ENCODE measurements around the gene PFKFB4.
"Not testable (repeated sequence)": the region's sequence is repeated elsewhere in the genome, so short reads cannot be mapped to it uniquely, and the experiment has no call there.

PFKFB4 gene

GRCh38 chr3:48502728-48503168, 53.9 kb downstream of the PFKFB4 start:
- in situ Hi-C loops (cut with MboI; ENCODE audit: low sequenced_read_pairs), result no loop called here

- in situ Hi-C loops (cut with MboI; ENCODE audit: low sequenced_read_pairs), result no loop called here
These were observed 54.5 kb downstream of the PFKFB4 start for GRCh38 chr3:48502121-48502520.

DNA sequence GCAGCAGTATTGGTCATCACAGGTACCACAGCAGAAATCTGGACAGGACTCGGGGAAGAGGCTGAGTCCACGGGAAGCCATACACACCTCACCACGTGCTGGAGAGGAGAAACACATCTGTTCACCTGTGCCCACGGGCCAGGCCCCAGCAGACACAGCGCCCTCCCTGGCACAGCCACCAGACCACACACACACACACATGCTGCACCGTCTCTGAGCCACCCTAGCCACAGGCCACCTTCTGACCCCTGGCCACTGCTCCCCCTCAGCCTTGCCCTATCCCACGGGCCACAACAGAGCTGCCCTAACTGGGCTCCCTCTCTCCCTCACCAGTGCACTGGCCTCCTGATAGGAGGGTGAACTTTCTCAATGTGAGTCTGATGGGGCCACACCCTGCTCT, 55.4 kb downstream of the PFKFB4 start:
- in situ Hi-C loops (cut with MboI; ENCODE audit: low sequenced_read_pairs), result no loop called here

GRCh38 chr3:48500656-48501055, 55.9 kb downstream of the PFKFB4 start:
- in situ Hi-C loops (cut with MboI; ENCODE audit: low sequenced_read_pairs), result no loop called here

DNA sequence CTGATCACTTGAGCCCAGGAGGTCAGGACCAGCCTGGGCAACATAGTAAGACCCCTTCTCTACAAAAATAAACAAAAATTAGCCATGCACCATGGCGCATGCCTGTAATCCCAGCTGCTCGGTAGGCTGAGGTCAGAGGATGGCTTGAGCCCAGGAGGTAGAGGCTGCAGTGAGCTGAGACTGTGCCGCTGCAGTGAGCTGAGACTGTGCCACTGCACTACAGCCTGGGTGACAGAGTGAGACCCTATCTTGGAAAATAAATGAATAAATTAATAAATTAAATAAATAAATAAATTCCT, 63.5 kb downstream of the PFKFB4 start:
- in situ Hi-C loops (cut with MboI; ENCODE audit: low sequenced_read_pairs), result no loop called here

GRCh38 chr3:48492461-48493202, 64.0 kb downstream of the PFKFB4 start:
- in situ Hi-C loops (cut with MboI; ENCODE audit: low sequenced_read_pairs), result no loop called here

GRCh38 chr3:48486952-48487351, 69.7 kb downstream of the PFKFB4 start:
- in situ Hi-C loops (cut with MboI; ENCODE audit: low sequenced_read_pairs), result no loop called here

DNA sequence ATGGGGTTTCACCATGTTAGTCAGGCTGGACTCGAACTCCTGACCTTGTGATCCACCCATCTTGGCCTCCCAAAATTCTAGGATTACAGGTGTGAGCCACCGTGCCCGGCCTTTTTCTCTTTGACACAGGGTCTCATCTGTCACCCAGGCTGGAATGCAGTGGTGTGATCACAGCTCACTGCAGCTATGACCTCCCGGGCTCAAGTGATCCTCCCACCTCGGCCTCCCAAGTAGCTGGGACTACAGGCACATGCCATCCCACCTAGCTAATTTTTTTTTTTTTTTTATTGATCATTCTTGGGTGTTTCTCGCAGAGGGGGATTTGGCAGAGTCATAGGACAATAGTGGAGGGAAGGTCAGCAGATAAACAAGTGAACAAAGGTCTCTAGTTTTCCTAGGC, 73.8 kb downstream of the PFKFB4 start:
- in situ Hi-C loops (cut with MboI; ENCODE audit: low sequenced_read_pairs), result not testable (repeated sequence)

- in situ Hi-C loops (cut with MboI; ENCODE audit: low sequenced_read_pairs), result not testable (repeated sequence)
These were observed 75.7 kb downstream of the PFKFB4 start for GRCh38 chr3:48480891-48481290.

- in situ Hi-C loops (cut with MboI; ENCODE audit: low sequenced_read_pairs), result no loop called here
These were observed 77.7 kb downstream of the PFKFB4 start for GRCh38 chr3:48478626-48479555.

GRCh38 chr3:48477959-48478520, 78.6 kb downstream of the PFKFB4 start:
- in situ Hi-C loops (cut with MboI; ENCODE audit: low sequenced_read_pairs), result no loop called here

DNA sequence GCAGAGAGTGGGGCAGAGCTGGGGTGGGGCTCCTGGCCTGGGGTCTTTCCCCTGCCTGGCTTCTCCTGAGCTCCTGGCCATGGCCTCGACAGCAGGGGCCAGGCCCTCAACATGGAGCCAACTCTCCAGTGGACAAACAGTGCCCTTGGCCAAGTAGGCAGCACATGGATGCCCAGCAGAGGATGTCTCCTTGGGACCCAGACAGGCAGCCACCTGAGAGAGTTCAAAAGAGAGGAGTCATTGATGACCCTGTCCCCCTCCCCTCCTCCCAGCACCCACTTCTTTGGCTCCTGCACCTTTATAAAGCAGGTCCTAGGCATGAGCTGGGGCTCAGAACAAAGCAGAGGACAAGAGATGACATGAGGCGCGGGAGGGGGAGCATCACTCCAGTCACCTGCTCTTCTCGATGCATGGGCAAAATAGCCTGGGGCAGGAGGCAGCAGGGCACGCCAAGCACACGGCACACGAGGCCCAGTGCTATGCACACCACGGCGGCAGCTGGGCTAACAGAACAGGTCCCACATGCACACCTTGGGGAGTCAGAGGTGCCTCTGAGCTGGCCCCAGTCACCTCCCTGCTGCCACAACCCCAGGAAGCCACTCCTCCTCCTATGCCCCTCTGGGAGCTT, 80.1 kb downstream of the PFKFB4 start:
- in situ Hi-C loops (cut with MboI; ENCODE audit: low sequenced_read_pairs), result no loop called here

DNA sequence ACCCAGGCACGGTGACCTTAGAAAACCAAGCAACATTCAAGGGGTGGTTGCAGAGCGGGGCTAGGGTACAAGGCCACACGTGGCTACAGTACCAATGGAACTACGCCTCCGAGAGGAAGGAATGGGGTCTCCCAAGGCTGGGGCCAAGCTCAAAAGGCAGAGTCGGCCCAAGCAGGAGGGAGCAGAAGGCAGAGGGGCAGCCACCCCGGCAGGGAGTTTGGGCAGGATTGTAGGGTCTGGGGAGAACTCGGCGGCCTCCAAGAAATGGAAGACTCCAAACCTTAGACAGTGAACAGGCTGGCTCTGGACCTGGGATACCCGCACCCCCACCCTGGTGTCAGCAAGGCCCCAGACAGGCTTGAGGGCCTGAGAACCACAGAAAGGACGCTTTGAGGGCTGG, 81.4 kb downstream of the PFKFB4 start:
- in situ Hi-C loops (cut with MboI; ENCODE audit: low sequenced_read_pairs), result no loop called here

DNA sequence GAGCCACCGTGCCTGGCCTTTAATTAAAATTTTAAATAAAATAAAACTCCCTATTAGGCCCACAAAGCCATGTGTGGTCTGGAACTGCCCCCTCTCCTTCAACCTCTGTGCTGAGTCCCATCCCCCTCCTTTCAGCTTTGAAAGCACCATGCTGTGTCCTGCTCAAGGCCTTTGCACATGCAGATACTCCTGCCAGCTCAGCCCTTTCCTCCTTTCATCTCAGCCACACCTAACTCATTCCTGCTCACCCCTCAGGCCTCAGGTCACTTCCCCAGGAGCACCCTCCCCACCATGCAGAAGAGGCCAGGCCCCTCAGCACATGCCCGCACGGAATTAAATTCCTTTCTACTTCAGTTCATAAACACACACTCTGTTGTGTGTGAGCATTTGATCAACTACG, 82.0 kb downstream of the PFKFB4 start:
- in situ Hi-C loops (cut with MboI; ENCODE audit: low sequenced_read_pairs), result no loop called here

DNA sequence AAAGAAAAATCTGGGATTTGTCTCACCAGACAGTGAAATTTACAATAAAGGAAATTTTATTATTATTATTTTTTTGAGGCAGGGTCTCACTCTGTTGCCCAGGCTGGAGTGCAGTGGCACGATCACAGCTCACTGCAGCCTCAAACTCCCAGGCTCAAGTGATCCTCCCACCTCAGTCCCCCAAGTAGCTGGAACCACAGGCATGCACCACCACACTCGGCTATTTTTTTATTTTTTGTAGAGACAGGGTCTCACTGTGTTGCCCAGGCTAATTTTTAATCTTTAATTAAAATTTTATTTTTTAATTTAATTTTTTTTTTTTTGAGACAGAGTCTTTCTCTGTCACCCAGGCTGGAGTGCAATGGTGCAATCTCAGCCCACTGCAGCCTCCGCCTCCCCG, 82.6 kb downstream of the PFKFB4 start:
- in situ Hi-C loops (cut with MboI; ENCODE audit: low sequenced_read_pairs), result not testable (repeated sequence)

GRCh38 chr3:48473617-48473952, 83.0 kb downstream of the PFKFB4 start:
- in situ Hi-C loops (cut with MboI; ENCODE audit: low sequenced_read_pairs), result no loop called here

DNA sequence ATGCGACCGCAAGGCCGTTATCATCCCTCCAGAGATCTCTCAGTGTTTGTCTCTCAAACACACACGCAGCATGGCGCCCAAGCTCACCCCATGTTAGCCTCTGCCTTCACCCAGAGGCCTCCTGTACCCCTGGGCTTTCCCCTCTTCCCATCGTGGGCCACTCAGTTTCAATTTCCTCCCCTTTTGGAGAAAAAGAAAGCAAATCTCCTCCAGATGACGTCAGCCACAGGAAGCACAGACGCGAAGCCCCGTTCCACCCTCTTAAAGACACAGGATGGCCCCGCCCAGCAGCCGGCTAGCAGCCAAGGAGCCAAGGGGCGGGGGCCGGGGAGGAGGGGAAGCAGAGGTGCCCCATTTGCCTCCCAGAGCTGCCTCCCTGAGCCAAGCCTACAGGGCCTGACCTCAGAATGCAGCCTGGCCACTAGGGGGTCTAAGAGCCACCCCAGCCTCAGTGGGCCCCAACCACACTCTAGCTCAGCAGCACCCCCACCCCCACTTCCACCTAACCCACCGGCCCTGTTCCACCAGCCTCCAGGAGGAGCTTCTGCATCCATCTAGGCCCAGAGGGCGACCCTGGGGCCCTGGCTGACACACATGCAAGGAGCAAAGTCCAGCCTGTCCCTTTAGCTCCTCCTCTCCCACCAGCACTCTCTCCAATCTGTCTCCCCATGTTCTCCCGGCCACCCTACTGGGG, 83.5 kb downstream of the PFKFB4 start:
- in situ Hi-C loops (cut with MboI; ENCODE audit: low sequenced_read_pairs), result no loop called here

- in situ Hi-C loops (cut with MboI; ENCODE audit: low sequenced_read_pairs), result no loop called here
These were observed 84.0 kb downstream of the PFKFB4 start for GRCh38 chr3:48472673-48472922.

- in situ Hi-C loops (cut with MboI; ENCODE audit: low sequenced_read_pairs), result no loop called here
These were observed 86.3 kb downstream of the PFKFB4 start for GRCh38 chr3:48470286-48470685.

- in situ Hi-C loops (cut with MboI; ENCODE audit: low sequenced_read_pairs), result no loop called here
These were observed 87.3 kb downstream of the PFKFB4 start for GRCh38 chr3:48469046-48469915.
